Neural progenitor cell (in vitro differentiated cells): ENCODE measurements around the gene MAD2L1. TPM values are rescaled to one million over a fixed set of nuclear protein-coding genes. Genes with fewer than 3 reads are reported as not detected.
"Not testable (repeated sequence)": the region's sequence is repeated elsewhere in the genome, so short reads cannot be mapped to it uniquely, and the experiment has no call there.

ENCODE experiments used
- DNase-seq: peaks from one replicate; pipeline ENCODE4 v3.0.0-alpha.2; 2016; ENCODE audit warnings: low spot score
- H2AFZ ChIP-seq: fragments of 200-600 bp; sonication (generic); replicated peaks from 2 replicates; pipeline ENCODE4 v1.6.1; 2016; ENCODE audit warnings: antibody characterized with exemption
- H3F3A ChIP-seq: fragments of 200-600 bp; sonication (generic); 2 replicates; pipeline ENCODE4 v1.6.1; 2016; ENCODE audit warnings: antibody characterized with exemption, low read depth
- H3K27ac ChIP-seq: fragments of 200-600 bp; sonication (generic); 2 replicates; pipeline ENCODE4 v1.5.1; 2016; ENCODE audit warnings: mild to moderate bottlenecking
- H3K27me3 ChIP-seq: fragments of 200-600 bp; sonication (generic); 2 replicates; pipeline ENCODE4 v1.6.1; 2016; ENCODE audit warnings: mild to moderate bottlenecking, moderate library complexity
- H3K36me3 ChIP-seq: fragments of 200-600 bp; sonication (generic); 2 replicates; pipeline ENCODE4 v1.5.1; 2016
- H3K4me1 ChIP-seq: fragments of 200-600 bp; sonication (generic); 2 replicates; pipeline ENCODE4 v1.6.1; 2016; ENCODE audit warnings: mixed run types
- H3K4me2 ChIP-seq: fragments of 200-600 bp; sonication (generic); 2 replicates; pipeline ENCODE4 v1.6.1; 2016
- H3K4me3 ChIP-seq: fragments of 200-600 bp; sonication (generic); 2 replicates; pipeline ENCODE4 v1.5.1; 2016
- H3K79me2 ChIP-seq: fragments of 200-600 bp; sonication (generic); 2 replicates; pipeline ENCODE4 v1.6.1; 2016; ENCODE audit warnings: low read depth
- H3K9ac ChIP-seq: fragments of 200-600 bp; sonication (generic); 2 replicates; pipeline ENCODE4 v1.6.1; 2016
- H3K9me3 ChIP-seq: fragments of 200-600 bp; sonication (generic); 2 replicates; pipeline ENCODE4 v1.5.1; 2016; ENCODE audit warnings: low read depth
- H4K20me1 ChIP-seq: fragments of 200-600 bp; sonication (generic); 2 replicates; pipeline ENCODE4 v1.6.1; 2016; ENCODE audit warnings: low read depth
- H3K27ac Mint-ChIP-seq: 3 replicates; pipeline ENCODE4 v1.8.0; 2021; ENCODE audit warnings: mixed read lengths
- H3K27me3 Mint-ChIP-seq: 2 replicates; pipeline ENCODE4 v1.8.0; 2022; ENCODE audit warnings: low read depth, mild to moderate bottlenecking, inconsistent platforms, moderate library complexity, mixed read lengths; ENCODE audit not compliant: insufficient read depth
- H3K36me3 Mint-ChIP-seq: 3 replicates; pipeline ENCODE4 v1.8.0; 2021; ENCODE audit warnings: mixed read lengths
- H3K4me1 Mint-ChIP-seq: 3 replicates; pipeline ENCODE4 v1.8.0; 2021; ENCODE audit warnings: mixed read lengths
- H3K4me3 Mint-ChIP-seq: 3 replicates; pipeline ENCODE4 v1.8.0; 2021; ENCODE audit warnings: mild to moderate bottlenecking, moderate library complexity, mixed read lengths
- H3K9me3 Mint-ChIP-seq: 3 replicates; pipeline ENCODE4 v1.8.0; 2020; ENCODE audit warnings: mixed read lengths
- CTCF ChIP-seq: fragments of 200-600 bp; sonication (generic); IDR thresholded peaks from 2 replicates; pipeline ENCODE4 v1.5.1; 2017; ENCODE audit warnings: antibody characterized with exemption, mild to moderate bottlenecking
- EZH2 ChIP-seq: fragments of 200-600 bp; sonication (generic); IDR thresholded peaks from 2 replicates; pipeline ENCODE4 v1.6.1; 2017; ENCODE audit warnings: antibody characterized with exemption, mild to moderate bottlenecking, moderate library complexity
- EZH2phosphoT487 ChIP-seq: fragments of 200-600 bp; sonication (generic); IDR thresholded peaks from 2 replicates; pipeline ENCODE4 v1.6.1; 2017; ENCODE audit warnings: antibody characterized with exemption
- total RNA-seq: library from RNA; depleted of rRNA; stranded (reverse); fragments of >200 nt; gene quantifications from 2 replicates; pipeline ENCODE4 v1.2.3, GENCODE V29; 2015; ENCODE audit warnings: low replicate concordance

Gene MAD2L1
- total RNA-seq, 1 donor from 2014 or later: 190 TPM

- Histone ChIP-seq H4K20me1 (no peaks in the 10 kb centered on the region), H3K4me3 (no peak overlapping the region), H3K4me1 (peaks cover 21% of the 10 kb centered on the region), H3K79me2 (peaks cover 36% of the 10 kb centered on the region), H3K36me3 (peaks cover 3% of the 10 kb centered on the region), H3K9me3 (no peaks in the 10 kb centered on the region), H3K27me3 (no peaks in the 10 kb centered on the region), H3F3A (peaks cover 24% of the 10 kb centered on the region), H2AFZ (no peak overlapping the region), H3K4me2 (no peak overlapping the region), H3K9ac (no peak overlapping the region), H3K27ac (no peak overlapping the region)
- Mint-ChIP-seq H3K27me3 (no peaks in the 10 kb centered on the region), H3K4me3 (no peak overlapping the region), H3K36me3 (no peaks in the 10 kb centered on the region), H3K9me3 (no peaks in the 10 kb centered on the region), H3K4me1 (peaks cover 22% of the 10 kb centered on the region), H3K27ac (no peak overlapping the region)
- no peak for DNase-seq
- no peak for TF ChIP-seq EZH2phosphoT487
- no peak for TF ChIP-seq EZH2
- TF ChIP-seq CTCF: no peak
Measured at GRCh38 chr4:120070196-120070595, 3.5 kb upstream of the MAD2L1 start.

DNA sequence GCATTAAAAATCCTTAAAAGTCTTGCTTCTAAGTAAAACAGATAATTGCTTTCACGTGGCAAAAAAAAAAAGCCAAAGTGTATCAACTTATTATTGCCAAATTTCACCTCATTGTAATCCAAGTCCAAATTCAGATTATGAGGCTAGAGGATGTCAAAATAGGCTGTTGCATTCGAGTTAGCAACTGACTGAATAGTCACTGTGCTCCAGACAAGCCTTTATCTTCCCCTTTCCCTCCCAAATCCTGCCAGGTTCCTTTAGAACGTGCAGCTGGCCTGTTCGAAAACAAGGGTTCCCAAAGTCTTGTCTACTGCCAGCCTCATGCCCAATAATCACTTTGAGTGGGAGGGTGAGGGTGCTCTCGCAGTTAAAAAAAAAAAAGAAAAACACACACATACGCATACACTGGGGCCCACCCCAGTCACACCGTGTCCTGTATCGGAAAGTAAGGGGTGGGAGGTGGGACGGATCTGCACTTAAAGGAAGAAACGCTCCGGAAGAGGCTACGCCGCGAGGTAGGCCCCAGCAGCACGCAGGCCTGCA, 603 bp downstream of the MAD2L1 start:
- H3K4me3 ChIP-seq: peak overlapping the region; percentile 79
- peak overlapping the region; percentile 91 for H3K27ac ChIP-seq
- peaks cover 77% of the 10 kb centered on the region for H3K79me2 ChIP-seq
- H3F3A ChIP-seq: peaks cover 20% of the 10 kb centered on the region
- TF ChIP-seq EZH2 (no peak), EZH2phosphoT487 (no peak), CTCF (no peak)
- H3K36me3 Mint-ChIP-seq: peaks cover 16% of the 10 kb centered on the region
- H4K20me1 ChIP-seq: peaks cover 37% of the 10 kb centered on the region
- H3K4me1 ChIP-seq: peaks cover 36% of the 10 kb centered on the region
- H3K4me2 ChIP-seq: peak overlapping the region; percentile 96
- H2AFZ ChIP-seq: peak overlapping the region; percentile 90
- H3K9ac ChIP-seq: peak overlapping the region; percentile 83
- peaks cover 2% of the 10 kb centered on the region for H3K27me3 Mint-ChIP-seq
- H3K4me1 Mint-ChIP-seq: peaks cover 51% of the 10 kb centered on the region
- no peaks in the 10 kb centered on the region for H3K27me3 ChIP-seq
- H3K9me3 Mint-ChIP-seq: no peaks in the 10 kb centered on the region
- peak overlapping the region; percentile 95 for H3K27ac Mint-ChIP-seq
- peaks cover 11% of the 10 kb centered on the region for H3K36me3 ChIP-seq
- H3K9me3 ChIP-seq: no peaks in the 10 kb centered on the region
- no peak for DNase-seq
- H3K4me3 Mint-ChIP-seq: peak overlapping the region; percentile 99

DNA sequence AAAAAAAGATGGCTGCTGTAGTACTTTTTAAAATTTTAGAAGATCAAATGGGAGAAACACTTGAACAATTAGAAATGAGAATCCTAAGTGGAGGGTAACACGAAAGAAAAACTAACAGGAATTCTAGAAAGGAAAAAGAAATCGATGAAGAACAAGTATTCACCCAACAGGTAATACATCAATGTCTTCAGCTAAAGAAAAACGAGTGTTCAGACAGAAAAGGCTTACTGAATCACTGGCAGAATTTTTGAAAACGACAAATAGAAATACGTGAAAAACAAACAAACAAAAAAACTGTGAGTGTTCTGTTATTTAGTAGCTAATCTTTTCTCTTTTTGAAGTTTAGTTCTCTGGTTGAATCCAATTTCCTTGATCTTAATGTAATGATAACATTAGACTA, 1.8 kb downstream of the MAD2L1 start:
- no peak overlapping the region for H2AFZ ChIP-seq
- H3K4me3 ChIP-seq: peak overlapping the region; percentile 79
- no peaks in the 10 kb centered on the region for H3K9me3 Mint-ChIP-seq
- TF ChIP-seq EZH2 (no peak), EZH2phosphoT487 (no peak), CTCF (no peak)
- no peak overlapping the region for H3K27ac ChIP-seq
- H3K4me1 Mint-ChIP-seq: peaks cover 51% of the 10 kb centered on the region
- peaks cover 2% of the 10 kb centered on the region for H3K27me3 Mint-ChIP-seq
- peaks cover 37% of the 10 kb centered on the region for H4K20me1 ChIP-seq
- no peak overlapping the region for H3K27ac Mint-ChIP-seq
- H3K4me1 ChIP-seq: peaks cover 36% of the 10 kb centered on the region
- peaks cover 20% of the 10 kb centered on the region for H3K36me3 Mint-ChIP-seq
- peaks cover 20% of the 10 kb centered on the region for H3F3A ChIP-seq
- peaks cover 89% of the 10 kb centered on the region for H3K79me2 ChIP-seq
- peak overlapping the region; percentile 99 for H3K4me3 Mint-ChIP-seq
- no peak for DNase-seq
- peaks cover 22% of the 10 kb centered on the region for H3K36me3 ChIP-seq
- no peaks in the 10 kb centered on the region for H3K27me3 ChIP-seq
- H3K9me3 ChIP-seq: no peaks in the 10 kb centered on the region
- peak overlapping the region; percentile 96 for H3K4me2 ChIP-seq
- H3K9ac ChIP-seq: peak overlapping the region; percentile 83

DNA sequence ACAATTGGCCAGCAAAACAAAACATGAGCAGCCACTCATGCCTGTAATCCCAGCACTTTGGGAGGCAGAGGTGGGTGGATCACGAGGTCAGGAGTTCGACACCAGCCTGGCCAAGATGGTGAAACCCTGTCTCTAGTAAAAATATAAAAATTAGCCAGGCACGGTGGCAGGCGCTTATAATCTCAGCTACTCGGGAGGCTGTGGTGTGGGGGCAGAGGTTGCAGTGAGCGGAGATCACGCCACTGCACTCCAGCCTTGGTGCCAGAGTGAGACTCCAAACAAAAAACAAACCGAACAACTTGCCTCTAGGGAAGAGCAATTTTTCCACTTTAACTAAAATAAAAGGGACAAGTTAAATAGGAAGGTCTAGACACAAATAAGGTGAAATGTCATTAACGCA, 2.9 kb downstream of the MAD2L1 start:
- not testable (repeated sequence) for H3K9me3 Mint-ChIP-seq, H3K9me3 ChIP-seq, H3K27ac ChIP-seq, DNase-seq, H3K27me3 Mint-ChIP-seq, H3K27me3 ChIP-seq, H3K9ac ChIP-seq, H2AFZ ChIP-seq
- peaks cover 26% of the 10 kb centered on the region for H3F3A ChIP-seq
- peaks cover 90% of the 10 kb centered on the region for H3K79me2 ChIP-seq
- H3K4me2 ChIP-seq: peak overlapping the region; percentile 96
- peaks cover 49% of the 10 kb centered on the region for H3K4me1 Mint-ChIP-seq
- peak overlapping the region; percentile 37 for H3K27ac Mint-ChIP-seq
- peaks cover 32% of the 10 kb centered on the region for H3K36me3 ChIP-seq
- peaks cover 35% of the 10 kb centered on the region for H3K4me1 ChIP-seq
- H3K36me3 Mint-ChIP-seq: peaks cover 29% of the 10 kb centered on the region
- peak overlapping the region; percentile 19 for H3K4me3 Mint-ChIP-seq
- H4K20me1 ChIP-seq: peaks cover 37% of the 10 kb centered on the region
- H3K4me3 ChIP-seq: peak overlapping the region; percentile 79
